Hepatocyte (in vitro differentiated cells): ENCODE data around the gene FMO5. TPM values are rescaled to one million over a fixed set of nuclear protein-coding genes. Genes with fewer than 3 reads are reported as not detected.

Source experiments
- DNase-seq: peaks from one replicate; pipeline ENCODE4 v3.0.0-alpha.2; 2016; ENCODE audit warnings: low spot score
- H2AFZ ChIP-seq: fragments of 200-600 bp; sonication (generic); 2 replicates; pipeline ENCODE4 v1.6.0; 2016; ENCODE audit warnings: antibody characterized with exemption, mild to moderate bottlenecking
- H3K27ac ChIP-seq: fragments of 200-600 bp; sonication (generic); 2 replicates; pipeline ENCODE4 v1.5.1; 2016; ENCODE audit warnings: mild to moderate bottlenecking
- H3K27me3 ChIP-seq: fragments of 200-600 bp; sonication (generic); 2 replicates; pipeline ENCODE4 v1.6.1; 2016
- H3K36me3 ChIP-seq: fragments of 200-600 bp; sonication (generic); replicated peaks from 2 replicates; pipeline ENCODE4 v1.5.1; 2016; ENCODE audit warnings: low read depth; ENCODE audit not compliant: insufficient read depth
- H3K4me1 ChIP-seq: fragments of 200-600 bp; sonication (generic); 2 replicates; pipeline ENCODE4 v1.5.1; 2016; ENCODE audit warnings: mild to moderate bottlenecking, moderate library complexity; ENCODE audit not compliant: insufficient read depth
- H3K4me2 ChIP-seq: fragments of 200-600 bp; sonication (generic); 2 replicates; pipeline ENCODE4 v1.6.0; 2016
- H3K4me3 ChIP-seq: fragments of 200-600 bp; sonication (generic); 2 replicates; pipeline ENCODE4 v1.5.1; 2016; ENCODE audit warnings: mild to moderate bottlenecking
- H3K79me2 ChIP-seq: fragments of 200-600 bp; sonication (generic); 2 replicates; pipeline ENCODE4 v1.6.0; 2017; ENCODE audit warnings: mild to moderate bottlenecking
- H3K9me2 ChIP-seq: fragments of 200-600 bp; sonication (generic); replicated peaks from 2 replicates; pipeline ENCODE4 v1.6.0; 2017; ENCODE audit warnings: mild to moderate bottlenecking; ENCODE audit not compliant: insufficient read depth
- H3K9me3 ChIP-seq: fragments of 200-600 bp; sonication (generic); 2 replicates; pipeline ENCODE4 v1.5.1; 2016; ENCODE audit warnings: low read depth, mild to moderate bottlenecking
- H4K20me1 ChIP-seq: fragments of 200-600 bp; sonication (generic); 2 replicates; pipeline ENCODE4 v1.6.0; 2016; ENCODE audit warnings: mild to moderate bottlenecking; ENCODE audit not compliant: insufficient read depth, poor library complexity, severe bottlenecking
- CTCF ChIP-seq: fragments of 200-600 bp; sonication (generic); IDR thresholded peaks from 2 replicates; pipeline ENCODE4 v1.5.1; 2016; ENCODE audit warnings: antibody characterized with exemption, mild to moderate bottlenecking; ENCODE audit not compliant: poor library complexity
- EZH2 ChIP-seq: fragments of 200-600 bp; sonication (generic); IDR thresholded peaks from 2 replicates; pipeline ENCODE4 v1.6.1; 2016; ENCODE audit warnings: antibody characterized with exemption, mild to moderate bottlenecking, borderline replicate concordance
- EZH2phosphoT487 ChIP-seq: fragments of 200-600 bp; sonication (generic); IDR thresholded peaks from one replicate; pipeline ENCODE4 v1.6.1; 2018; ENCODE audit warnings: antibody characterized with exemption, mild to moderate bottlenecking, low read depth, moderate library complexity; ENCODE audit not compliant: unreplicated experiment, severe bottlenecking
- WGBS: methylation state at CpG from one replicate; pipeline ENCODE4 v1.1.6; 2016; ENCODE audit warnings: low lambda C conversion rate; ENCODE audit errors: missing lambda C conversion rate; 5-methylcytosine and 5-hydroxymethylcytosine counted together
- polyA plus RNA-seq: library from polyadenylated mRNA; unstranded; fragments of >200 nt; fragmentation: Nextera tagmentation; extraction: Ambion mirVana; gene quantifications from 2 replicates; pipeline ENCODE4 v1.2.1, GENCODE V29; 2016
- total RNA-seq: library from RNA; depleted of rRNA; stranded (reverse); fragments of >200 nt; gene quantifications from 2 replicates; pipeline ENCODE4 v1.2.3, GENCODE V29; 2014

Gene FMO5
- total and polyA plus RNA-seq, 2 experiments from 2014 or later = 44.6 to 48.6 TPM

GRCh38 chr1:147172168-147173016, 52.7 kb downstream of the FMO5 start, which contains the start of gene PRKAB2:
Gene PRKAB2 (minus strand): TSS chr1:147172470. CDS start chr1:147172144, 326 bp downstream.
- H2AFZ ChIP-seq = peak within 1 kb of the TSS; percentile 95
- peaks cover 28% of the 10 kb centered on the region for H3K4me1 ChIP-seq
- WGBS = 1% methylated on average over 68 of the region's 72 CpGs
- peak within 1 kb of the TSS; percentile 94 for H3K4me3 ChIP-seq
- peaks cover 61% of the 10 kb centered on the region for H3K79me2 ChIP-seq
- H3K27ac ChIP-seq = peak within 1 kb of the TSS; percentile 98
- H3K27me3 ChIP-seq = no peaks in the 10 kb centered on the region
- H3K36me3 ChIP-seq = no peaks in the 10 kb centered on the region
- no peaks in the 10 kb centered on the region for H3K9me3 ChIP-seq
- peak; percentile 97 for DNase-seq
- no peaks in the 10 kb centered on the region for H4K20me1 ChIP-seq
- H3K4me2 ChIP-seq = peak within 1 kb of the TSS; percentile 90
- H3K9me2 ChIP-seq = no peaks in the 10 kb centered on the region
- TF ChIP-seq EZH2 = no peak
- TF ChIP-seq CTCF = peak; percentile 95

GRCh38 chr1:147171399-147172167, 53.6 kb downstream of the FMO5 start:
- no peaks in the 10 kb centered on the region for H4K20me1 ChIP-seq
- H3K36me3 ChIP-seq = no peaks in the 10 kb centered on the region
- no peaks in the 10 kb centered on the region for H3K27me3 ChIP-seq
- H3K4me2 ChIP-seq = peak overlapping the region; percentile 90
- H2AFZ ChIP-seq = peak overlapping the region; percentile 92
- TF ChIP-seq CTCF = no peak
- no peak for TF ChIP-seq EZH2phosphoT487
- no peak for TF ChIP-seq EZH2
- peak overlapping the region; percentile 94 for H3K4me3 ChIP-seq
- peaks cover 63% of the 10 kb centered on the region for H3K79me2 ChIP-seq
- H3K9me2 ChIP-seq = no peaks in the 10 kb centered on the region
- 1% methylated on average over 32 of the region's 32 CpGs for WGBS
- peak overlapping the region; percentile 98 for H3K27ac ChIP-seq
- peaks cover 34% of the 10 kb centered on the region for H3K4me1 ChIP-seq
- DNase-seq = peak; percentile 14
- H3K9me3 ChIP-seq = no peaks in the 10 kb centered on the region

GRCh38 chr1:147169840-147170674, 55.1 kb downstream of the FMO5 start:
- Histone ChIP-seq H3K79me2 (peaks cover 72% of the 10 kb centered on the region), H3K4me3 (peak overlapping the region; percentile 9), H2AFZ (no peak overlapping the region), H3K4me2 (peak overlapping the region; percentile 90), H3K27ac (peak overlapping the region; percentile 98), H3K27me3 (no peaks in the 10 kb centered on the region), H4K20me1 (no peaks in the 10 kb centered on the region), H3K36me3 (no peaks in the 10 kb centered on the region), H3K4me1 (peaks cover 35% of the 10 kb centered on the region), H3K9me3 (no peaks in the 10 kb centered on the region), H3K9me2 (no peaks in the 10 kb centered on the region)
- WGBS = 70% methylated on average over 6 of the region's 6 CpGs
- no peak for DNase-seq
- TF ChIP-seq EZH2phosphoT487 = no peak
- TF ChIP-seq EZH2 = no peak
- no peak for TF ChIP-seq CTCF
